K562 (cell line): ENCODE results near the gene VAMP8. TPM values are rescaled to one million over a fixed set of nuclear protein-coding genes. Genes with fewer than 3 reads are reported as not detected.

Experiments
- ATAC-seq: fragments of 200-7000 bp; cut with Tn5 transposase; 3 replicates; pipeline ENCODE4 v1.9.1; 2020; ENCODE audit warnings: moderate library complexity
- BruUV-seq: library from RNA; stranded (reverse); fragments of 400-500 nt; replicated peaks from 2 replicates; lab custom pipeline; 2021; lab: Mats Ljungman, UMichigan
- CTCF ChIA-PET: fragments of 300-600 bp; formaldehyde crosslinking; extraction: SDS; loops from one replicate; lab custom pipeline; 2021; ENCODE audit warnings: low intra/inter-chr PET ratio; lab: Yijun Ruan, JAX
- POLR2A ChIA-PET: fragments of 300-600, 350-650 bp; sonication (Branson Sonifier 250); formaldehyde crosslinking; extraction: SDS; loops from one replicate; lab custom pipeline; 2021; ENCODE audit warnings: antibody characterized with exemption, inconsistent platforms; lab: Yijun Ruan, JAX
- DNase-seq, 4 experiments: peaks; one replicate each; pipeline versions ENCODE4 v3.0.0 to v3.0.0-alpha.2; 2011 to 2018; ENCODE audit warnings: low spot score in 3 of 4, mixed read lengths in 3 of 4; ENCODE audit errors: extremely low read depth in 1 of 4
- FAIRE-seq: peaks from 2 replicates; lab custom pipeline; 2011; peaks lifted over from hg19 to GRCh38; lab: Jason Lieb, UNC
- H2AFZ ChIP-seq: 2 replicates; pipeline ENCODE4 v1.6.0; 2011; ENCODE audit warnings: low read depth, low read length, control low read depth, inconsistent platforms
- H3K27ac ChIP-seq: fragments of 200-600 bp; 3 replicates; pipeline ENCODE4 v1.8.0; 2011; ENCODE audit warnings: low read depth, mild to moderate bottlenecking, control low read depth, inconsistent platforms, low read length, moderate library complexity, mixed read lengths; ENCODE audit errors: extremely low read depth
- H3K27me3 ChIP-seq, 2 experiments: fragments of 300-600 bp in 1 of 2; 2 replicates in 1 of 2; 3 replicates in 1 of 2; pipeline versions ENCODE4 v1.6.0 to v1.8.0; 2011; ENCODE audit warnings: inconsistent platforms in 2 of 2, low read length in 2 of 2, mild to moderate bottlenecking in 1 of 2, mixed read lengths in 1 of 2, moderate library complexity in 1 of 2; ENCODE audit not compliant: control insufficient read depth in 2 of 2, insufficient read depth in 2 of 2
- H3K36me3 ChIP-seq: fragments of 300-600 bp; 3 replicates; pipeline ENCODE4 v1.8.0; 2011; ENCODE audit warnings: mild to moderate bottlenecking, low read length, inconsistent platforms; ENCODE audit not compliant: control insufficient read depth, insufficient read depth
- H3K4me1 ChIP-seq, 2 experiments: fragments of 200-600 bp in 1 of 2; replicated peaks in 1 of 2; 2 replicates in 1 of 2; 3 replicates in 1 of 2; pipeline versions ENCODE4 v1.5.1 to v1.8.0; 2011; ENCODE audit warnings: inconsistent platforms in 2 of 2, low read length in 2 of 2, mild to moderate bottlenecking in 1 of 2, mixed read lengths in 1 of 2, moderate library complexity in 1 of 2; ENCODE audit not compliant: control insufficient read depth in 2 of 2, insufficient read depth in 2 of 2
- H3K4me2 ChIP-seq: 2 replicates; pipeline ENCODE4 v1.6.1; 2011; ENCODE audit warnings: low read length, control low read depth, inconsistent platforms, mixed read lengths; ENCODE audit not compliant: insufficient read depth
- H3K4me3 ChIP-seq: fragments of 200-600 bp; sonication (generic), shearing (Covaris generic); 2 replicates; pipeline ENCODE4 v1.5.1; 2016; ENCODE audit warnings: control low read depth, inconsistent platforms
- H3K79me2 ChIP-seq: fragments of 200-600 bp; 3 replicates; pipeline ENCODE4 v1.8.0; 2011; ENCODE audit warnings: low read length, inconsistent platforms; ENCODE audit not compliant: control insufficient read depth, insufficient read depth
- H3K9ac ChIP-seq, 2 experiments: 2 replicates each; pipeline versions ENCODE4 v1.6.0 to v1.6.1; 2011; ENCODE audit warnings: low read depth in 2 of 2, low read length in 2 of 2, control low read depth in 1 of 2, inconsistent platforms in 1 of 2, mild to moderate bottlenecking in 1 of 2, mixed read lengths in 1 of 2; ENCODE audit not compliant: insufficient read depth in 1 of 2
- H3K9me1 ChIP-seq: one replicate; pipeline ENCODE4 v1.6.0; 2011; ENCODE audit warnings: inconsistent platforms, mild to moderate bottlenecking, low read length, moderate library complexity; ENCODE audit not compliant: control insufficient read depth, insufficient read depth
- H3K9me3 ChIP-seq: replicated peaks from 2 replicates; pipeline ENCODE4 v1.5.1; 2011; ENCODE audit warnings: low read depth, low read length, inconsistent platforms; ENCODE audit not compliant: control insufficient read depth, insufficient read depth
- H4K20me1 ChIP-seq: replicated peaks from 2 replicates; pipeline ENCODE4 v1.6.1; 2011; ENCODE audit warnings: low read length, inconsistent platforms, mixed read lengths; ENCODE audit not compliant: control insufficient read depth, insufficient read depth
- ASH1L ChIP-seq: fragments of 450-650 bp; IDR thresholded peaks from 2 replicates; pipeline ENCODE4 v1.6.1; 2018; ENCODE audit warnings: borderline replicate concordance, mild to moderate bottlenecking, low read depth; ENCODE audit not compliant: partially characterized antibody
- CBX8 ChIP-seq: fragments of 200-600 bp; sonication (generic); IDR thresholded peaks from 2 replicates; pipeline ENCODE4 v1.6.1; 2012; ENCODE audit warnings: borderline replicate concordance, mixed run types, low read depth, mild to moderate bottlenecking, moderate library complexity, mixed read lengths, low read length, control low read depth, inconsistent platforms; ENCODE audit not compliant: poor library complexity, severe bottlenecking; ENCODE audit errors: extremely low read depth
- EP400 ChIP-seq: fragments of 450-650 bp; IDR thresholded peaks from 2 replicates; pipeline ENCODE4 v1.6.1; 2017; ENCODE audit warnings: antibody characterized with exemption, mild to moderate bottlenecking, moderate library complexity
- FOXJ2 ChIP-seq: fragments of 200-800 bp; sonication (Bioruptor generic); IDR thresholded peaks from 2 replicates; pipeline ENCODE4 v1.6.1; 2016; ENCODE audit warnings: missing genetic modification characterization, missing compliant biosample characterization
- MTA3 ChIP-seq: fragments of 450-650 bp; formaldehyde crosslinking; IDR thresholded peaks from 2 replicates; pipeline ENCODE4 v1.6.1; 2017; ENCODE audit warnings: mild to moderate bottlenecking, borderline replicate concordance
- PTBP1 ChIP-seq: fragments of 200-400 bp; formaldehyde crosslinking; IDR thresholded peaks from 2 replicates; pipeline ENCODE4 v1.6.1; 2017; ENCODE audit warnings: low read depth, low read length
- SMARCB1 ChIP-seq: IDR thresholded peaks from 2 replicates; pipeline ENCODE4 v1.6.1; 2011; ENCODE audit warnings: improper control_type of control experiment, low read depth; ENCODE audit not compliant: insufficient read length
- ZFP36 ChIP-seq: fragments of 150-350 bp; IDR thresholded peaks from 2 replicates; pipeline ENCODE4 v1.6.1; 2018; ENCODE audit warnings: low read length, low read depth; ENCODE audit not compliant: partially characterized antibody
- ZNF639 ChIP-seq, 2 experiments: fragments of 200-800 bp in 1 of 2; sonication (Bioruptor generic) in 1 of 2; sonication (generic) in 1 of 2; formaldehyde crosslinking in 1 of 2; IDR thresholded peaks in 1 of 2; conservative IDR thresholded peaks in 1 of 2; 2 replicates each; pipeline versions ENCODE4 v1.5.0 to v1.6.1; 2016 to 2020; ENCODE audit warnings: missing compliant biosample characterization in 1 of 2, missing genetic modification characterization in 1 of 2, missing genetic modification reagents in 1 of 2
- ZNF699 ChIP-seq: fragments of 250-450 bp; sonication (Bioruptor Pico); IDR thresholded peaks from 2 replicates; pipeline ENCODE4 v1.8.0; 2021; ENCODE audit warnings: mild to moderate bottlenecking, moderate library complexity; ENCODE audit not compliant: insufficient replicate concordance
- WGBS: fragments of 100-300 bp; shearing (Covaris generic); methylation state at CpG from one replicate; pipeline ENCODE4 v1.1.6; 2016; ENCODE audit warnings: low coverage, mixed read lengths; ENCODE audit not compliant: insufficient coverage; ENCODE audit errors: missing lambda C conversion rate; 5-methylcytosine and 5-hydroxymethylcytosine counted together
- in situ Hi-C: fragments of 300-500 bp; cut with MboI; formaldehyde crosslinking; loops from 4 replicates; pipeline ENCODE4 v1.15.0; 2018; ENCODE audit warnings: inconsistent platforms, mixed read lengths
- intact Hi-C: fragments of 100-400 bp; cut with micrococcal nuclease; formaldehyde crosslinking; loops from 2 replicates; pipeline ENCODE4 v1.14.2; 2022
- polyA plus RNA-seq, 8 experiments: library from polyadenylated mRNA; depleted of rRNA in 4 of 8; stranded (reverse) in 5 of 8; unstranded in 3 of 8; fragments of >200 nt; fragmentation: Nextera tagmentation in 2 of 8; fragmentation: Illumina TruSeq in 1 of 8; extraction: Ambion mirVana in 2 of 8; extraction: Trizol in 1 of 8; gene quantifications; 2 replicates each; pipeline versions ENCODE4 v1.2.1 to v1.2.3, GENCODE V29; 2011 to 2014; ENCODE audit warnings: inconsistent platforms in 1 of 8, missing spikeins in 1 of 8
- total RNA-seq, 7 experiments: library from RNA; depleted of rRNA in 6 of 7; stranded (reverse); fragments of >200 nt in 6 of 7; fragmentation: Illumina TruSeq in 2 of 7; extraction: Trizol in 2 of 7; gene quantifications; 2 replicates each; pipeline versions ENCODE4 v1.2.1 to v1.2.3, GENCODE V29; 2011 to 2021; ENCODE audit warnings: low replicate concordance in 1 of 7

The VAMP8 gene
- total and polyA plus RNA-seq, 9 of the 15 experiments (the other 6 are each of a cell fraction or from before 2014, with no cell fraction given), result 107 to 571 (median 248) TPM

DNA sequence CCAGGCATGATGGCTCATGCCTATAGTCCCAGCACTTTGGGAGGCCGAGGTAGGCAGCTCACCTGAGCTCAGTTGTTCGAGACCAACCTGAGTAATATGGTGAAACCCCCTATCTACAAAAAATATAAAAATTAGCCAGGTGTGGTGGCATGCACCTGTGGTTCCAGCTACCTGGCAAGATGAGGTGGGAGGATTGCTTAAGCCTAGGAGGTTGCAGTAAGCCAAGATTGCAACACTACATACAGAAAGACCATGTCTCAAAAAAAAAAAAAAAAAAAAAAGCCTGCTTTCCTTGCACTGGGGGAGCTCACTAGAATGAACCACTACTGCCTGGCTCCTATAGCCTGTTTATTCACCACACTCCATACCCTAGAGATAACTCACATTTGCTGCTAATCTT, 45.8 kb upstream of the VAMP8 start:
- no TSS peak for BruUV-seq
- Histone ChIP-seq H3K4me1 (no peaks in the 10 kb centered on the region; a peak in 1 of 5 replicates), H3K27me3 (no peaks in the 10 kb centered on the region), H3K4me3 (no peak overlapping the region), H2AFZ (no peak overlapping the region), H3K27ac (no peak overlapping the region), H3K9me3 (no peaks in the 10 kb centered on the region), H3K4me2 (no peak overlapping the region), H3K9ac (no peak overlapping the region; a peak in 1 of 4 replicates)
- ATAC-seq, result no peak
- intact Hi-C loops, result no loop called here
- TF ChIP-seq PTBP1, result no peak
- TF ChIP-seq ASH1L, result no peak
- TF ChIP-seq FOXJ2, result no peak
- no peak for TF ChIP-seq EP400
- TF ChIP-seq MTA3, result no peak
- TF ChIP-seq ZNF699, result no peak
- TF ChIP-seq CBX8, result no peak
- no peak for TF ChIP-seq SMARCB1
- no peak for TF ChIP-seq ZFP36
- TF ChIP-seq ZNF639 (CRISPR knock-in tag; conservative IDR thresholded peaks at IDR 0.05 in 1 of 2, IDR thresholded peaks at IDR 0.05 in 1 of 2), result no peak
- TF ChIP-seq, all 486 proteins: peak for 0
- H3K9me1 ChIP-seq, result no peaks in the 10 kb centered on the region
- H3K36me3 ChIP-seq, result no peaks in the 10 kb centered on the region
- in situ Hi-C loops, result no loop called here
- 81% methylated on average over 2 of the region's 2 CpGs for WGBS
- POLR2A ChIA-PET, result interaction anchor here (0.8 to 0.9 kb wide), 2 partner anchors 9 to 25 kb away, joined by 3 to 5 read pairs; no protein-coding TSS in a partner anchor
- DNase-seq (no peak), FAIRE-seq (no peak)
- H4K20me1 ChIP-seq, result no peaks in the 10 kb centered on the region
- H3K79me2 ChIP-seq, result peaks cover 3% of the 10 kb centered on the region; the same call in 1 of the 3 replicates
- CTCF ChIA-PET, result no interaction called here
